D721Med (cell line): ENCODE data around the gene TXNRD3.

Source experiments
- DNase-seq: peaks from one replicate; pipeline ENCODE4 v3.0.0; 2011; ENCODE audit warnings: low spot score; ENCODE audit not compliant: insufficient read length
- FAIRE-seq: peaks from 2 replicates; lab custom pipeline; 2011; peaks lifted over from hg19 to GRCh38; lab: Jason Lieb, UNC
- TF ChIP-seq, protein P1 (sequence below): IDR thresholded peaks from 2 replicates; pipeline ENCODE4 v1.5.1; 2012; ENCODE audit warnings: mild to moderate bottlenecking, control low read depth; ENCODE audit not compliant: insufficient read depth; ENCODE audit errors: missing control alignments

The TXNRD3 gene

DNA sequence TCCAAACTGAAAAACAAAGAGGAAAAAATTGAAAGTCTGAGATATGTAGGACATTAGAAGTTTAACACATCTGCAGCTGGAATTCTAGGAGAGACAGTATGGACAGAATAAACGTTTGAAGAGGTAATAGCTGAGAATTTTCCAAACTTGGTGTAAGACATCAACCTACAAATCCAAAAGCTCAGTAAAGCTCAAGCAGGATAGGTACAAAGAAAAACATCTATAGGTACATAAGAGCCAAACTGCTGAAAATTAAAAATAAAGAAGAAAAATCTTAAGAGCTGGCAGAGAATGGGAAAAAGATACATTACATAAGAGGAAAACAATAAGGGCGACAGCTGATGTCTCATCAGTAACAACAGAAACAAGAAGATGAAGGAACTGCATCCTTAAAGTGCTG lies 73.4 kb downstream of the TXNRD3 start:
- FAIRE-seq (no peak), DNase-seq (no peak)
- TF ChIP-seq, protein P1, sequence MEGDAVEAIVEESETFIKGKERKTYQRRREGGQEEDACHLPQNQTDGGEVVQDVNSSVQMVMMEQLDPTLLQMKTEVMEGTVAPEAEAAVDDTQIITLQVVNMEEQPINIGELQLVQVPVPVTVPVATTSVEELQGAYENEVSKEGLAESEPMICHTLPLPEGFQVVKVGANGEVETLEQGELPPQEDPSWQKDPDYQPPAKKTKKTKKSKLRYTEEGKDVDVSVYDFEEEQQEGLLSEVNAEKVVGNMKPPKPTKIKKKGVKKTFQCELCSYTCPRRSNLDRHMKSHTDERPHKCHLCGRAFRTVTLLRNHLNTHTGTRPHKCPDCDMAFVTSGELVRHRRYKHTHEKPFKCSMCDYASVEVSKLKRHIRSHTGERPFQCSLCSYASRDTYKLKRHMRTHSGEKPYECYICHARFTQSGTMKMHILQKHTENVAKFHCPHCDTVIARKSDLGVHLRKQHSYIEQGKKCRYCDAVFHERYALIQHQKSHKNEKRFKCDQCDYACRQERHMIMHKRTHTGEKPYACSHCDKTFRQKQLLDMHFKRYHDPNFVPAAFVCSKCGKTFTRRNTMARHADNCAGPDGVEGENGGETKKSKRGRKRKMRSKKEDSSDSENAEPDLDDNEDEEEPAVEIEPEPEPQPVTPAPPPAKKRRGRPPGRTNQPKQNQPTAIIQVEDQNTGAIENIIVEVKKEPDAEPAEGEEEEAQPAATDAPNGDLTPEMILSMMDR, result no peak

- TF ChIP-seq, protein P1, result no peak
- no peak for FAIRE-seq
- DNase-seq, result no peak
Measured at GRCh38 chr3:126580746-126581145, 74.2 kb downstream of the TXNRD3 start.

GRCh38 chr3:126578702-126579101 lies 76.2 kb downstream of the TXNRD3 start:
- FAIRE-seq (no peak), DNase-seq (no peak)
- TF ChIP-seq, protein P1, result no peak

DNA sequence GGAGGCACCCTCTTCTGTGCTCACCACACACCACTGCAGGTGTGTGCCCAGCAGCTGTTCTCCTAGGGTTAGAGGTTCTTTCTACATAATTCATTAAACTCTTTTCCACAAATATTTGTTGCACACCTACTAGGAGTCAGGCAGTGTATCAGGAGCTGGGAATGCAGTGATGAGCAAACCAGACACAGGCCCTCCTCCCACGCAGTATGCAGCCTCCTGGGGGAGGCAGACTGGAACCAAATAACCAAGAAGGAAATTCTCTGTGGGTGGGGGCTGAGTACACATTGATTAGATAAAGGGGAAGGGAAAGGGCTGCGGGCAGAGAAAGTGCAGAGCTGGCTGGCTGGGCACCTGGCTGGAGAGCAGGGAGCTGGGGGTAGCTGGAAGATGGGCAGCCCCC lies 77.7 kb downstream of the TXNRD3 start:
- TF ChIP-seq, protein P1, result no peak
- DNase-seq, result no peak
- FAIRE-seq, result no peak

GRCh38 chr3:126573492-126574117 lies 81.3 kb downstream of the TXNRD3 start:
- TF ChIP-seq, protein P1, result no peak
- DNase-seq (no peak), FAIRE-seq (no peak)

- DNase-seq (no peak), FAIRE-seq (no peak)
- TF ChIP-seq, protein P1, result no peak
Measured at GRCh38 chr3:126571078-126571477, 83.8 kb downstream of the TXNRD3 start.

GRCh38 chr3:126570103-126570541 lies 84.8 kb downstream of the TXNRD3 start:
- TF ChIP-seq, protein P1, result no peak
- DNase-seq, result no peak
- no peak for FAIRE-seq
